Mammary epithelial cell (primary cell): ENCODE results near the gene CCDC33.

Source experiments
- CTCF ChIP-seq, 2 donors: IDR thresholded peaks in 1 of 2; conservative IDR thresholded peaks in 1 of 2; 2 replicates each; pipeline ENCODE4 v1.5.1; 2011 to 2012; ENCODE audit warnings: inconsistent platforms in 2 of 2, low read length in 2 of 2, mild to moderate bottlenecking in 2 of 2, control low read depth in 1 of 2, low read depth in 1 of 2; ENCODE audit not compliant: insufficient read depth in 1 of 2; ENCODE audit errors: extremely low read depth in 1 of 2
- EZH2 ChIP-seq: IDR thresholded peaks from 2 replicates; pipeline ENCODE4 v1.6.1; 2012; ENCODE audit warnings: low read length, inconsistent platforms, borderline replicate concordance

GRCh38 chr15:74250266-74250665, 14.1 kb downstream of the CCDC33 start:
- TF ChIP-seq CTCF (conservative IDR thresholded peaks at IDR 0.05 in 1 of 2, IDR thresholded peaks at IDR 0.05 in 1 of 2; ENCODE audit: extremely low read depth in 1 of 2, insufficient read depth in 1 of 2, low read depth in 1 of 2, low read length in 2 of 2) (no peak), EZH2 (no peak)
